NOMO-1 (cell line): ENCODE measurements around the gene NPPA.

Experiments used
- DNase-seq, 2 experiments: peaks; one replicate each; lab custom pipeline; 2025; ENCODE audit not compliant: unreplicated experiment in 2 of 2; lab: John Stamatoyannopoulos, UW

Gene NPPA

DNA sequence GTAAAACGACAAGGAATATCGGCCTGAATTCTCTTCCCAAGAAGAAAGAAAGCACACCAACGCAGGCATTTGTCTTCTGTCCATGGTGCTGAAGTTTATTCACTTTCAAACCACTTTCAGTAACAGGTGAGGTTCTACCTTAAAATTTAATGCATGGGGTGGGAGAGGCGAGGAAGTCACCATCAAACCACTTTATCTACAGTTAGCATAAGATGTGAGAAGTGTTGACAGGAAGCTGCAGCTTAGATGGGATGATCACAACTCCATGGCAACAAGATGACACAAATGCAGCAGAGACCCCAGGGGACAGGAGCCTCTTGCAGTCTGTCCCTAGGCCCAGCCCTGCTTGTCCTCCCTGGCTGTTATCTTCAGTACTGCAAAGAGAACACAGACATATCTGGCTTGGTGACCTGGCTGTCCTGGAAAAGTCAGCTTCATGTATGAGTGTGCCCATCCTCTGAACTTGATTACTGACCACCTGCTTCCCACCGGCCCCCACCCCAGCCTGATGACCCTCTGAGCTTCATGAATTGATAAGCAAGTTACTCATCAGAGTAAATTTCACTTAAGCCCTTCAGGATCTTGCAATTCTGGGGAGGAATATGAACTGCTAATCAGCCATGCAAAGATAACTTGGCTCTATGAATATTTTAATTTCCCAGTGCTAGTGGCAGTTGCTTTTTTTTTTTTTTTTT lies 1.8 kb downstream of the NPPA start:
- DNase-seq: no peak

- DNase-seq: peak; percentile 69 to 75
Measured at GRCh38 chr1:11842154-11843041, 5.2 kb downstream of the NPPA start.

DNA sequence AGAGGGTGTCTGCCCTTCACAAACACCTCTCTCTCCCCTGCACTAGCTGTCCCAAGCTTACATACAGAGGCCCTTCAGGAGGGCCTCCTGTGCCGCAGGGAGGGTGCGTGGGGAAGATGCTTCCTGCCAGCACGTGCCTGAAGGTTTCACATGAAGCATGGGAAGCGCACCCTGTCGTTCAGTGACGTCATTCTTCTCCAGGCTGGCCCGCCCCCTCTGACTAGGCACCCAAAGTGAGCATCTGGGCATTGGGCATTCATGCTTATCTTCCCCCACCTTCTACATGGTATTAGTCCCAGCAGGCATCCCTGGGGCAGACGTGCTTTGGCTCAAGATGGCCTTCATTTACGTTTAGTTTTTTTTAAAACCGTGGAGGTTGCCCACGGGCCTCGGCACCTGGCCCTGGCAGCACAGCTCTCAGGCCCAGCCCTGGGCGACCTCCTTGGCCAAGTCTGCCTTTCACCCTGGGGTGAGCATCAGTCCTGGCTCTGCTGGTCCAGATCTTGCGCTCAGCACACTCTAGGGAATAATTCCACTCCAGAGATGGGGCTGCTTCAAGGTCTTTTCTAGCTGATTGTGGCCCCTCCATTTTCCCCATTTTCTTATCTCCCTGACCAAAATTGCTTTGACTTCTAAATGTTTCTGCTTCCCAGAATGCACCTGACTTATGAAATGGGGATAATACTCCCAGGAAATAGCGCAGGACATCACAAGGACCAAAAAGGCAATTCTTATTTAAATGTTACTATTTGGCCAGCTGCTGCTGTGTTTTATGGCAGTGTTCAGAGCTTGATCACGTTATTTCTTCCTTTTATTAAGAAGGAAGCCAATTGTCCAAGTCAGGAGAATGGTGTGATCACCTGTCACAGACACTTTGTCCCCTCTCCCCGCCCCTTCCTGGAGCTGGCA lies 6.1 kb downstream of the NPPA start:
- no peak for DNase-seq

- DNase-seq: no peak
Measured at GRCh38 chr1:11839727-11840705, 7.6 kb downstream of the NPPA start.

- peak; percentile 39 to 65 for DNase-seq
Measured at GRCh38 chr1:11838349-11839272, 9.0 kb downstream of the NPPA start.

- no peak for DNase-seq
Measured at GRCh38 chr1:11837767-11838348, 9.7 kb downstream of the NPPA start.

DNA sequence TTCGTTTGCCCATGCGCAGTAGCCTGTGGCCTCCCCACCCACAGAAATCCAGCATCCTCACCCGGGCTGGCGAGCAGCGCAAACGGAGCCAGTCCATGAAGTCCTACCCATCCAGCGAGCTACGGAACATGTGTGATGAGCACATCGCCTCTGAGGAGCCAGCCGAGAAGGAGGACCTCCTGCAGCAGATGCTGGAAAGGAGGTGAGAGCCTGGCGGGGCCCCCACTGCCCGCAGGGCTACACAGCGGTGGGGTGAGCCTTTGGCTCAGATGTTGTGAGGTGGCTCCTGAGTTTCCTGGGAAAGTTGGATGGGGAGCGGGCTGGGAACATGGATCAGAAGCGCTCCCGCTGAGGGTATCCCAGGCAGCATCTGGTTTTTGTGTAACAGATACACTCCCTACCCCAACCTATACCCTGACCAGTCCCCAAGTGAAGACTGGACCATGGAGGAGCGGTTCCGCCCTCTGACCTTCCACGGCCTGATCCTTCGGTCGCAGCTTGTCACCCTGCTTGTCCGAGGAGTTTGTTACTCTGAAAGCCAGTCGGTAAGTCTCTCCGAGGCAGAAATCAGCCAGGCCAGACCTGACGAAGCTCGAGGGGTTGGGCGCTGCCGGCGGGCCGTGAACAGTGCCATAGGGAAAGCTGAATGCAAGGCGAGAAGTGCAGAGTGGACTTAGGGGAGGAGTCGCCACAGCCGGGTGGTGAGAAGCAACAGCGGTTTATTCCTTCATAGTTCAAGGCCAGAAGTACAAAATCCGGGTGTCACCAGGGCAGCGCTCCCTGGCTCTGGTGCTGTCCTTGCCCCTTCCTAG lies 10.4 kb downstream of the NPPA start:
- no peak for DNase-seq

DNA sequence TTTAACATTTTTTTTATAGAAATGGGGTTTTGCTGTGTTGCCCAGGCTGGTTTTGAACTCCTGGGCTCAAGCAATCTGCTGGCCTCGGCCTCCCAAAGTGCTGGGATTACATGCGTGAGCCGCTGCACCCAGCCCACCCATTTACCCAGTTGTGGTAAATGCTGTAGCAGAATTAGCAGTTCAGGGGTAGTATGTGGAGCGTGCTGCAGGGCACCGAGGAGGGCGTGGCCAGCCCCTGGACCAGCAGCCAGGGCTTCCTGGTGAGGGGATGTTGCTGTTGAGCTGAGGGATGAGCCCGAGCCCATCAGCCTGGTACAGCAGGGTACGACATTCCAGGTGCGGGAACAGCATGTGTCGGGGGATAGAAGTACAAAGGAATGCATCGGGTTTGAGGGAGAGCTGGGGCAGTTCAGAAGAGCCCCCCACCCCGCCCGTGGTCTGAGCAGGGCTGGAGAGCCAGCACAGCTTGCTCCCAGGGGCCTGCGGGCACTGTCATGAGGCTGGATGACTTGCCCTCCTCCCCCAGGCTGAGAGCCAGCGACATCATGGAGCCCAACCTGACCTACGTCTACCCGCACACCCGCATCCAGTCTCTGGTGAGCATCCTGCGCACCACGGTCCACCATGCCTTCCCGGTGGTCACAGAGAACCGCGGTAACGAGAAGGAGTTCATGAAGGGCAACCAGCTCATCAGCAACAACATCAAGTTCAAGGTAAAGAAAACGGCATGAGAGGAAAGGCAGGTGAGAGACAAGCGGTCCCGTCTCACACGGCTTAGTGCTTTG lies 11.9 kb downstream of the NPPA start:
- DNase-seq: no peak

- no peak for DNase-seq
Measured at GRCh38 chr1:11833900-11834299, 13.7 kb downstream of the NPPA start.

- DNase-seq: no peak
Measured at GRCh38 chr1:11833497-11833896, 14.1 kb downstream of the NPPA start.

- DNase-seq: no peak
Measured at GRCh38 chr1:11831945-11832725, 15.4 kb downstream of the NPPA start.

- DNase-seq: no peak
Measured at GRCh38 chr1:11828511-11828910, 19.1 kb downstream of the NPPA start.

GRCh38 chr1:11826946-11827345 lies 20.6 kb downstream of the NPPA start:
- no peak for DNase-seq

DNA sequence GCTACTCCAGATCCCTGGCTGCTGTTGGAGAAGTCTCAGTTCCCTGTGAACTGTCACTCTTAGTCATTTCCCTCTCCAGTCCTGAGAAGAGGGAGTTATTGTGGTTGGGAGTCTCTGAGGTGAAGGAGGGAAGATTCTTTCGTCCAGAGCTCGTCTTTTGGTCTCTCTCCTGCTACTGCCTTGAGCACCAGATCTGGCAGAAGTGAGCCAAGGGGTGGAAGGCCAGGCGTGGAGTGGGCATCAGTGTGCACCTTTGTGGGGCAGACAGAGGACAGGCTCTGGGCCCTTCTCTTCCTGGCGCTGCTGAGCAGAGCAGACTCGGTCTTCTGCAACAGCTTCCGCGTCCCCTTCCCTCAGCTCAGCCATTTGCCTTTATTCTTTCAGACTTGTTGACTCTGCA lies 22.5 kb downstream of the NPPA start:
- no peak for DNase-seq

DNA sequence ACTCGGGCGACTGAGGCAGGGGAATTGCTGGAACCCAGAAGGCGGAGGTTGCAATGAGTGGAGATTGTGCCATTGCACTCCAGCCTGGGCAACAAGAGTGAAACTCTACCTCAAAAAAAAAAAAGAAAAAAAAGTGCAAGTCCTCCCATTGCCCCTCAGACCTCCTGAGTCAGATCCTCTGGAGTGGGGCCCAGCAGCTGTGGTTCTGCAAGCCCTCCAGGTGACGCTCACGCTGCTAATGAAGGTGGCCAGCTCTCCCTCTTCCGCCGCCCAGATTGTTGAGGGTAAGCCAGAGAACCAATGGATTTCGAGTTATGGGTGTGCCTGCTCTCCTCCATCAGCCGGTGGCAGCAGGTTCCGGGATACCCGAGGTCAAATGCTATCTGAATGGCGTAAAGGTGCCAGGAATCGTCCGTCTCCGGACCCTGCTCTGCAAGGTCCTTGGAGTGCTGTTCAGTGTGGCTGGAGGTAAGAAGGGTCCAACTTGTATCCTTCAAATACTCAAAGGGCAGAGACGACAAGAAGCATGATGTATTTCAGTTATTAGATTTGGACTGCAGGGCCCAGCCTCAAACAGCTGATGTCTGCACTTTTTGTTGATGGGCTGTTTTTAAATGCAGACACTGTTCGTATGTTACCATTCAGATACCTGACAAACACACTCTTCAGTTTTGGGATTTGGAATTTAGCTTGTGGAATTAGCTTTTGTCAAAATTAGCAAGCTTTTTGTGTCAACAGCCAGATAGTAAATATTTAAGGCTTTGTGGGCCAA lies 24.0 kb downstream of the NPPA start:
- no peak for DNase-seq
